Measurements from ENCODE around the gene ZBTB37. TPM values are rescaled to one million over a fixed set of nuclear protein-coding genes. Genes with fewer than 3 reads are reported as not detected.

The ZBTB37 gene
- total and polyA plus RNA-seq, 9 of the 15 experiments (the other 6 are each of a cell fraction or from before 2014, with no cell fraction given): 1.3 to 13.9 (median 5.4) TPM

GRCh38 chr1:173914366-173914871 is 46.2 kb downstream of the ZBTB37 start (continued):
- TF ChIP-seq, protein P1, sequence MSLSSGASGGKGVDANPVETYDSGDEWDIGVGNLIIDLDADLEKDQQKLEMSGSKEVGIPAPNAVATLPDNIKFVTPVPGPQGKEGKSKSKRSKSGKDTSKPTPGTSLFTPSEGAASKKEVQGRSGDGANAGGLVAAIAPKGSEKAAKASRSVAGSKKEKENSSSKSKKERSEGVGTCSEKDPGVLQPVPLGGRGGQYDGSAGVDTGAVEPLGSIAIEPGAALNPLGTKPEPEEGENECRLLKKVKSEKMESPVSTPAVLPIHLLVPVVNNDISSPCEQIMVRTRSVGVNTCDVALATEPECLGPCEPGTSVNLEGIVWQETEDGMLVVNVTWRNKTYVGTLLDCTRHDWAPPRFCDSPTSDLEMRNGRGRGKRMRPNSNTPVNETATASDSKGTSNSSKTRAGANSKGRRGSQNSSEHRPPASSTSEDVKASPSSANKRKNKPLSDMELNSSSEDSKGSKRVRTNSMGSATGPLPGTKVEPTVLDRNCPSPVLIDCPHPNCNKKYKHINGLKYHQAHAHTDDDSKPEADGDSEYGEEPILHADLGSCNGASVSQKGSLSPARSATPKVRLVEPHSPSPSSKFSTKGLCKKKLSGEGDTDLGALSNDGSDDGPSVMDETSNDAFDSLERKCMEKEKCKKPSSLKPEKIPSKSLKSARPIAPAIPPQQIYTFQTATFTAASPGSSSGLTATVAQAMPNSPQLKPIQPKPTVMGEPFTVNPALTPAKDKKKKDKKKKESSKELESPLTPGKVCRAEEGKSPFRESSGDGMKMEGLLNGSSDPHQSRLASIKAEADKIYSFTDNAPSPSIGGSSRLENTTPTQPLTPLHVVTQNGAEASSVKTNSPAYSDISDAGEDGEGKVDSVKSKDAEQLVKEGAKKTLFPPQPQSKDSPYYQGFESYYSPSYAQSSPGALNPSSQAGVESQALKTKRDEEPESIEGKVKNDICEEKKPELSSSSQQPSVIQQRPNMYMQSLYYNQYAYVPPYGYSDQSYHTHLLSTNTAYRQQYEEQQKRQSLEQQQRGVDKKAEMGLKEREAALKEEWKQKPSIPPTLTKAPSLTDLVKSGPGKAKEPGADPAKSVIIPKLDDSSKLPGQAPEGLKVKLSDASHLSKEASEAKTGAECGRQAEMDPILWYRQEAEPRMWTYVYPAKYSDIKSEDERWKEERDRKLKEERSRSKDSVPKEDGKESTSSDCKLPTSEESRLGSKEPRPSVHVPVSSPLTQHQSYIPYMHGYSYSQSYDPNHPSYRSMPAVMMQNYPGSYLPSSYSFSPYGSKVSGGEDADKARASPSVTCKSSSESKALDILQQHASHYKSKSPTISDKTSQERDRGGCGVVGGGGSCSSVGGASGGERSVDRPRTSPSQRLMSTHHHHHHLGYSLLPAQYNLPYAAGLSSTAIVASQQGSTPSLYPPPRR (CRISPR knock-in tag; IDR thresholded peaks at IDR 0.05; ENCODE audit: borderline replicate concordance): no peak
- no peak for TF ChIP-seq ZNF212 (CRISPR knock-in tag; IDR thresholded peaks at IDR 0.05)
- no peak for TF ChIP-seq ZNF224 (CRISPR knock-in tag; IDR thresholded peaks at IDR 0.05)
- TF ChIP-seq ZNF140 (CRISPR knock-in tag; IDR thresholded peaks at IDR 0.05): no peak
- 0 out of 2 replicates have a peak, but pooled peaks have one; percentile 15 for TF ChIP-seq EP300 (IDR thresholded peaks at IDR 0.05; ENCODE audit: low read length)
- TF ChIP-seq, protein P2, sequence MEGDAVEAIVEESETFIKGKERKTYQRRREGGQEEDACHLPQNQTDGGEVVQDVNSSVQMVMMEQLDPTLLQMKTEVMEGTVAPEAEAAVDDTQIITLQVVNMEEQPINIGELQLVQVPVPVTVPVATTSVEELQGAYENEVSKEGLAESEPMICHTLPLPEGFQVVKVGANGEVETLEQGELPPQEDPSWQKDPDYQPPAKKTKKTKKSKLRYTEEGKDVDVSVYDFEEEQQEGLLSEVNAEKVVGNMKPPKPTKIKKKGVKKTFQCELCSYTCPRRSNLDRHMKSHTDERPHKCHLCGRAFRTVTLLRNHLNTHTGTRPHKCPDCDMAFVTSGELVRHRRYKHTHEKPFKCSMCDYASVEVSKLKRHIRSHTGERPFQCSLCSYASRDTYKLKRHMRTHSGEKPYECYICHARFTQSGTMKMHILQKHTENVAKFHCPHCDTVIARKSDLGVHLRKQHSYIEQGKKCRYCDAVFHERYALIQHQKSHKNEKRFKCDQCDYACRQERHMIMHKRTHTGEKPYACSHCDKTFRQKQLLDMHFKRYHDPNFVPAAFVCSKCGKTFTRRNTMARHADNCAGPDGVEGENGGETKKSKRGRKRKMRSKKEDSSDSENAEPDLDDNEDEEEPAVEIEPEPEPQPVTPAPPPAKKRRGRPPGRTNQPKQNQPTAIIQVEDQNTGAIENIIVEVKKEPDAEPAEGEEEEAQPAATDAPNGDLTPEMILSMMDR (IDR thresholded peaks at IDR 0.05 in 2 of 3, conservative IDR thresholded peaks at IDR 0.05 in 1 of 3; ENCODE audit: insufficient read depth in 2 of 3, low read depth in 1 of 3, low read length in 3 of 3): peak; percentile 72 to 93 (median 82)
- TF ChIP-seq NFYB (IDR thresholded peaks at IDR 0.05; ENCODE audit: extremely low read depth, insufficient read length): no peak
- TF ChIP-seq ZNF280A (IDR thresholded peaks at IDR 0.05; ENCODE audit: low read depth, partially characterized antibody): no peak
- no peak for TF ChIP-seq ZSCAN32 (CRISPR knock-in tag; IDR thresholded peaks at IDR 0.05)
- TF ChIP-seq FOXA1 (IDR thresholded peaks at IDR 0.05; ENCODE audit: borderline replicate concordance): no peak
- TF ChIP-seq RAD21 (CRISPR knock-in tag; conservative IDR thresholded peaks at IDR 0.05 in 1 of 2, IDR thresholded peaks at IDR 0.05 in 1 of 2): peak; percentile 12 to 61; a peak in 2 of 4 replicates
- TF ChIP-seq, protein P3, sequence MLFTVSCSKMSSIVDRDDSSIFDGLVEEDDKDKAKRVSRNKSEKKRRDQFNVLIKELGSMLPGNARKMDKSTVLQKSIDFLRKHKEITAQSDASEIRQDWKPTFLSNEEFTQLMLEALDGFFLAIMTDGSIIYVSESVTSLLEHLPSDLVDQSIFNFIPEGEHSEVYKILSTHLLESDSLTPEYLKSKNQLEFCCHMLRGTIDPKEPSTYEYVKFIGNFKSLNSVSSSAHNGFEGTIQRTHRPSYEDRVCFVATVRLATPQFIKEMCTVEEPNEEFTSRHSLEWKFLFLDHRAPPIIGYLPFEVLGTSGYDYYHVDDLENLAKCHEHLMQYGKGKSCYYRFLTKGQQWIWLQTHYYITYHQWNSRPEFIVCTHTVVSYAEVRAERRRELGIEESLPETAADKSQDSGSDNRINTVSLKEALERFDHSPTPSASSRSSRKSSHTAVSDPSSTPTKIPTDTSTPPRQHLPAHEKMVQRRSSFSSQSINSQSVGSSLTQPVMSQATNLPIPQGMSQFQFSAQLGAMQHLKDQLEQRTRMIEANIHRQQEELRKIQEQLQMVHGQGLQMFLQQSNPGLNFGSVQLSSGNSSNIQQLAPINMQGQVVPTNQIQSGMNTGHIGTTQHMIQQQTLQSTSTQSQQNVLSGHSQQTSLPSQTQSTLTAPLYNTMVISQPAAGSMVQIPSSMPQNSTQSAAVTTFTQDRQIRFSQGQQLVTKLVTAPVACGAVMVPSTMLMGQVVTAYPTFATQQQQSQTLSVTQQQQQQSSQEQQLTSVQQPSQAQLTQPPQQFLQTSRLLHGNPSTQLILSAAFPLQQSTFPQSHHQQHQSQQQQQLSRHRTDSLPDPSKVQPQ (CRISPR knock-in tag; IDR thresholded peaks at IDR 0.05; ENCODE audit: borderline replicate concordance): no peak
- no peak for TF ChIP-seq PHB2 (IDR thresholded peaks at IDR 0.05; ENCODE audit: low read depth)

All from K562 (cell line).